Thyroid gland (tissue), 4 donors: ENCODE results near the gene TOPAZ1.

Experiments used
- CTCF ChIP-seq, 6 experiments: fragments of 200-600 bp in 3 of 6; fragments of 450-650 bp in 3 of 6; sonication (generic) in 3 of 6; IDR thresholded peaks; one replicate each; pipeline ENCODE4 v1.5.1; 2016 to 2019; ENCODE audit warnings: antibody characterized with exemption in 6 of 6, mild to moderate bottlenecking in 2 of 6, inconsistent platforms in 1 of 6, moderate library complexity in 1 of 6
- POLR2A ChIP-seq, 2 donors: fragments of 450-650 bp; IDR thresholded peaks; one replicate each; pipeline ENCODE4 v1.6.1; 2017; ENCODE audit warnings: antibody characterized with exemption in 2 of 2, mild to moderate bottlenecking in 2 of 2, moderate library complexity in 1 of 2

GRCh38 chr3:44222337-44222736 is 19.3 kb upstream of the TOPAZ1 start:
- no peak for TF ChIP-seq CTCF (IDR thresholded peaks at IDR 0.05)
- no peak for TF ChIP-seq POLR2A (IDR thresholded peaks at IDR 0.05)
